Stimulated activated naive CD8-positive, alpha-beta T cell treated with anti-CD3 and anti-CD28 coated beads, Interleukin-15, Interleukin-2, amounts not matched to agents 100 U/mL and 50 U/mL, for 24 hours (primary cell): Measurements from ENCODE around the gene WNT5B.

Source experiments
- ATAC-seq: fragments of 150-1000 bp; cut with Tn5 transposase; one replicate; pipeline ENCODE4 v1.10.0; 2021
- DNase-seq: peaks from one replicate; pipeline ENCODE4 v3.0.0; 2021

Gene WNT5B

GRCh38 chr12:1630133-1630826 is 1.2 kb downstream of the WNT5B start:
- DNase-seq (peak; percentile 32), ATAC-seq (peak; percentile 28)

GRCh38 chr12:1630827-1631591 is 2.0 kb downstream of the WNT5B start:
- no peak for ATAC-seq
- no peak for DNase-seq

- no peak for ATAC-seq
- DNase-seq: no peak
Measured at GRCh38 chr12:1632702-1633101, 3.7 kb downstream of the WNT5B start.

GRCh38 chr12:1633459-1633858 is 4.4 kb downstream of the WNT5B start:
- DNase-seq (no peak), ATAC-seq (no peak)

GRCh38 chr12:1634149-1634548 is 5.1 kb downstream of the WNT5B start:
- no peak for ATAC-seq
- DNase-seq: no peak

- ATAC-seq: peak; percentile 44
- peak; percentile 74 for DNase-seq
Measured at GRCh38 chr12:1634590-1635191, 5.7 kb downstream of the WNT5B start.

- ATAC-seq: no peak
- DNase-seq: no peak
Measured at GRCh38 chr12:1635301-1636095, 6.5 kb downstream of the WNT5B start.

GRCh38 chr12:1638203-1638602 is 9.2 kb downstream of the WNT5B start:
- ATAC-seq: no peak
- DNase-seq: no peak

GRCh38 chr12:1639538-1639937 is 10.5 kb downstream of the WNT5B start:
- DNase-seq (no peak), ATAC-seq (no peak)

- no peak for DNase-seq
- no peak for ATAC-seq
Measured at GRCh38 chr12:1640328-1641234, 11.6 kb downstream of the WNT5B start.

GRCh38 chr12:1642513-1642912 is 13.5 kb downstream of the WNT5B start:
- ATAC-seq: no peak

GRCh38 chr12:1643043-1643442 is 14.0 kb downstream of the WNT5B start:
- ATAC-seq (no peak), DNase-seq (no peak)

More at GRCh38 chr12:1642513-1642912, 13.5 kb downstream of the WNT5B start:
- DNase-seq: no peak

- DNase-seq: no peak
- no peak for ATAC-seq
Measured at GRCh38 chr12:1643905-1644533, 15.0 kb downstream of the WNT5B start.

- DNase-seq: no peak
- no peak for ATAC-seq
Measured at GRCh38 chr12:1644534-1645438, 15.8 kb downstream of the WNT5B start.

GRCh38 chr12:1645819-1646218 is 16.8 kb downstream of the WNT5B start:
- DNase-seq: no peak
- ATAC-seq: no peak

GRCh38 chr12:1646569-1647284 is 17.7 kb downstream of the WNT5B start:
- DNase-seq (no peak), ATAC-seq (peak; percentile 16)

GRCh38 chr12:1647285-1647669 is 18.2 kb downstream of the WNT5B start:
- DNase-seq: no peak
- ATAC-seq: no peak

GRCh38 chr12:1650260-1650977 is 21.4 kb downstream of the WNT5B start:
- DNase-seq: no peak
- ATAC-seq: no peak

- ATAC-seq (no peak), DNase-seq (no peak)
Measured at GRCh38 chr12:1650978-1651361, 21.9 kb downstream of the WNT5B start.
